ENCODE data around the gene RNF115. TPM values are rescaled to one million over a fixed set of nuclear protein-coding genes. Genes with fewer than 3 reads are reported as not detected.

Gene RNF115
- total and polyA plus RNA-seq, 2 of the 4 experiments (the other 2 are of a cell fraction): 13.5 to 22.9 TPM

DNA sequence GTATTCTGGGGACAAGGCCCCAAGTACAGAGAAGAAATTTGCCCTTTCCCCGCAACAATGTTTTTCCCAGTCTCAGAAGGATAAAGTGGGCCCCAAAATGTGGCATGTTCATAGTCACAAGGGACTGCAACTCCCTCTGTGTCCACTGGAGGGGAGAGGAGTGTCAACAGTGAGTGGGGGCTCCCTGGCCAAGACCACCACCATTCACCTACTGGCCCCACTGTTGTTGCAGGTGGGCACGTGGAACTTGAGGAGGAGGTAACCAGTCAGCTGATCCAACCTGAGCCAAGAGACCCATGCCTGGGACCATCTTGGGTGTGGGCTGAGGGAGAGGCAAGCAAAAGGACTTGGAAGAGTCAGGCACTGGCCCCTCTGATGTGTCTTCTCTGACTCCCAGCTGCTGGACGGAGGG is 22.3 kb upstream of the RNF115 start:
- peak overlapping the region; percentile 25 for H3K27ac ChIP-seq (ENCODE audit: insufficient read depth, low read length)
- H3K9me3 ChIP-seq (ENCODE audit: control insufficient read depth, insufficient read depth, low read length): no peaks in the 10 kb centered on the region
- peak overlapping the region; percentile 82 for H3K4ac ChIP-seq (ENCODE audit: low read depth, low read length)
- H3K4me1 ChIP-seq (ENCODE audit: control insufficient read depth, insufficient read depth, low read length): peaks cover 16% of the 10 kb centered on the region
- peak overlapping the region; percentile 55 for H4K91ac ChIP-seq (ENCODE audit: insufficient read depth, low read depth, low read length)
- H2BK120ac ChIP-seq (ENCODE audit: low read depth, low read length): peak overlapping the region; percentile 36; the same call in 1 of the 2 replicates
- H3K79me1 ChIP-seq (ENCODE audit: low read depth in 1 of 2, low read length in 2 of 2): peaks cover 0 to 4% of the 10 kb centered on the region in 2 experiments; a peak in 1 of 4 replicates
- peak overlapping the region; percentile 85; the same call in 1 of the 2 replicates for H3K23ac ChIP-seq (ENCODE audit: low read depth, low read length)
- H3K9me1 ChIP-seq (ENCODE audit: insufficient read depth, low read length): peaks cover 21% of the 10 kb centered on the region; the same call in 1 of the 2 replicates
- peak overlapping the region; percentile 57 to 86; a peak in 3 of 4 replicates for H4K8ac ChIP-seq (ENCODE audit: low read depth in 2 of 2, low read length in 2 of 2)
- H2BK15ac ChIP-seq (ENCODE audit: low read depth, low read length): no peak overlapping the region
- H4K5ac ChIP-seq (ENCODE audit: low read depth, low read length): peak overlapping the region; percentile 19; the same call in 1 of the 2 replicates
- WGBS, 2 experiments (ENCODE audit: extremely low coverage in 2 of 2, insufficient read length in 1 of 2): no CpG with 5 or more reads among the region's 3 CpGs
- peak overlapping the region; percentile 65; the same call in 1 of the 2 replicates for H3K4me3 ChIP-seq (ENCODE audit: insufficient read depth, low read depth, low read length)
- no peaks in the 10 kb centered on the region for H3K27me3 ChIP-seq (ENCODE audit: control insufficient read depth, insufficient read depth, low read length)
- H2AFZ ChIP-seq (replicated peaks; ENCODE audit: low read length, poor library complexity): peak overlapping the region; percentile 94
- peak overlapping the region; percentile 77 for H3K4me2 ChIP-seq (ENCODE audit: low read depth, low read length)
- no peak overlapping the region for H2BK20ac ChIP-seq (ENCODE audit: low read depth, low read length)
- ChIA-PET CTCF (interaction anchor here (0.6 to 2.6 kb wide), 8 partner anchors 11 to 172 kb away, joined by 3 to 13 read pairs (median 6); partner anchors contain the start of genes ITGA10 and PIAS3), POLR2A (ENCODE audit: unreplicated experiment) (no interaction called here)
- peaks cover 41% of the 10 kb centered on the region for H3K36me3 ChIP-seq (ENCODE audit: control insufficient read depth, insufficient read depth, low read length)
- in situ Hi-C loops (cut with MboI; ENCODE audit: low sequenced_read_pairs): loop anchor here (5.0 kb wide), 1 partner anchor 166 kb away; no protein-coding TSS in a partner anchor
- H2BK5ac ChIP-seq (ENCODE audit: low read depth, low read length, poor library complexity, severe bottlenecking): peak overlapping the region; percentile 1
- H3K18ac ChIP-seq (ENCODE audit: low read depth, low read length): no peak overlapping the region; the same call in 1 of the 2 replicates
- DNase-seq (peak; percentile 31), ATAC-seq (ENCODE audit: low read depth) (peak; percentile 47)
- intact Hi-C loops (cut with micrococcal nuclease): no loop called here
- peak overlapping the region; percentile 80 for H2AK5ac ChIP-seq (ENCODE audit: low read depth, low read length)
- dilution Hi-C loops (cut with HindIII; ENCODE audit: low sequenced_read_pairs, unreplicated experiment): no loop called here
- H4K20me1 ChIP-seq (ENCODE audit: insufficient read depth, low read length): no peaks in the 10 kb centered on the region
- peak overlapping the region; percentile 89 for H2AK9ac ChIP-seq (replicated peaks; ENCODE audit: low read depth, low read length, poor library complexity)
- no TSS peak for BruUV-seq (replicated peaks)
- TF ChIP-seq SMC3 (IDR thresholded peaks at IDR 0.05; ENCODE audit: low read depth, low read length) (peak; percentile 31; the same call in 1 of the 2 replicates), ELK1 (IDR thresholded peaks at IDR 0.05; ENCODE audit: borderline replicate concordance, low read depth, low read length) (no peak), BHLHE40 (IDR thresholded peaks at IDR 0.05; ENCODE audit: low read depth, low read length) (no peak), RAD21 (IDR thresholded peaks at IDR 0.05; ENCODE audit: low read length) (peak; percentile 51)
- TF ChIP-seq, protein P1, sequence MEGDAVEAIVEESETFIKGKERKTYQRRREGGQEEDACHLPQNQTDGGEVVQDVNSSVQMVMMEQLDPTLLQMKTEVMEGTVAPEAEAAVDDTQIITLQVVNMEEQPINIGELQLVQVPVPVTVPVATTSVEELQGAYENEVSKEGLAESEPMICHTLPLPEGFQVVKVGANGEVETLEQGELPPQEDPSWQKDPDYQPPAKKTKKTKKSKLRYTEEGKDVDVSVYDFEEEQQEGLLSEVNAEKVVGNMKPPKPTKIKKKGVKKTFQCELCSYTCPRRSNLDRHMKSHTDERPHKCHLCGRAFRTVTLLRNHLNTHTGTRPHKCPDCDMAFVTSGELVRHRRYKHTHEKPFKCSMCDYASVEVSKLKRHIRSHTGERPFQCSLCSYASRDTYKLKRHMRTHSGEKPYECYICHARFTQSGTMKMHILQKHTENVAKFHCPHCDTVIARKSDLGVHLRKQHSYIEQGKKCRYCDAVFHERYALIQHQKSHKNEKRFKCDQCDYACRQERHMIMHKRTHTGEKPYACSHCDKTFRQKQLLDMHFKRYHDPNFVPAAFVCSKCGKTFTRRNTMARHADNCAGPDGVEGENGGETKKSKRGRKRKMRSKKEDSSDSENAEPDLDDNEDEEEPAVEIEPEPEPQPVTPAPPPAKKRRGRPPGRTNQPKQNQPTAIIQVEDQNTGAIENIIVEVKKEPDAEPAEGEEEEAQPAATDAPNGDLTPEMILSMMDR (conservative IDR thresholded peaks at IDR 0.05; ENCODE audit: low read depth, low read length): peak; percentile 60
- H3K9ac ChIP-seq (ENCODE audit: low read depth, low read length): peak overlapping the region; percentile 86; the same call in 1 of the 2 replicates
- H3K14ac ChIP-seq (replicated peaks; ENCODE audit: low read depth, low read length): peak overlapping the region; percentile 67; the same call in 1 of the 2 replicates
- peak overlapping the region; percentile 18; the same call in 1 of the 2 replicates for H3K56ac ChIP-seq (ENCODE audit: extremely low read depth, insufficient read depth, low read length)

Data from IMR-90 (cell line).